ENCODE results near the gene GPR27.

GPR27 gene

DNA sequence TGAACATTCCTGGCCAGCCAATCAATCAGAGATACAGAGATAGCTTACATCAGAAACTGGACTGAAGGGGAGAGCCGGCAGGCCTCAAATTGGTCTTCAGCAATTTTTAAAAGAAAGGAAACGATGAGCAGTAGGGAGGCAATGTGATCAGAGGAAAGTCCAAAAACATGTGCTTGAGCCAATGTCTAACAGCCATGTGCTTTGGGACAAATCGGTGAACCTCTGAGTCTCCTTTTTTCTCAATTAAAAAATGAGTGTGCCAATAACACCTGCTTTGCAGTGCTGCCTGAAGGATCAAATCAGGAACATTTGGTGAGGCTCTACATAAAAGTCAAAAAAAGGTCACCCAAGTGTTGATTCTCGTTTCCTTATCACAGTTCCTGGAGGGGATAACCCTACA lies 21.0 kb upstream of the GPR27 start:
- no peak for TF ChIP-seq CTCF (IDR thresholded peaks at IDR 0.05; ENCODE audit: low read depth, low read length, missing control alignments)
- H3K4me3 ChIP-seq (replicated peaks; ENCODE audit: low read depth, low read length) = no peak overlapping the region
- DNase-seq (ENCODE audit: extremely low read depth, low read depth) = no peak

DNA sequence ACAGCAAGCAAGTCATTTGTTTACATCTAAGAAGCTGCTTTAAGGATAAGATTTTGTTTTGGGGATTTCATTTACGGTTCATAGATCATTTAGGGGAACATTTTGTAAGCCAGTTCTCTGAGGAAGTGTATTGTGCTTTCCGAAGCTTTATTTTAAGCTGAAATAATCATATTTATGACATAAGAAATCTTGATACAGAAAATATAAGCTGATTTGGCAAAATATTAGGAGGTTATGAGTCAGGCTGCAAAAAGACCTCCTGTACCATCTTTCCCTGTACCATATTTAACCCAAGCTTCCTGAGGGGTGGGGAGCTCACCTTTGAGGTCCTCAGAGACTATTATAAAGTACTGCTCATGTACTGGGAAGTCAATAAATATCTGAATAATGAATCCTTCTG lies 20.3 kb upstream of the GPR27 start:
- DNase-seq (ENCODE audit: extremely low read depth, low read depth) = no peak
- TF ChIP-seq CTCF (IDR thresholded peaks at IDR 0.05; ENCODE audit: low read depth, low read length, missing control alignments) = no peak
- H3K4me3 ChIP-seq (replicated peaks; ENCODE audit: low read depth, low read length) = no peak overlapping the region

DNA sequence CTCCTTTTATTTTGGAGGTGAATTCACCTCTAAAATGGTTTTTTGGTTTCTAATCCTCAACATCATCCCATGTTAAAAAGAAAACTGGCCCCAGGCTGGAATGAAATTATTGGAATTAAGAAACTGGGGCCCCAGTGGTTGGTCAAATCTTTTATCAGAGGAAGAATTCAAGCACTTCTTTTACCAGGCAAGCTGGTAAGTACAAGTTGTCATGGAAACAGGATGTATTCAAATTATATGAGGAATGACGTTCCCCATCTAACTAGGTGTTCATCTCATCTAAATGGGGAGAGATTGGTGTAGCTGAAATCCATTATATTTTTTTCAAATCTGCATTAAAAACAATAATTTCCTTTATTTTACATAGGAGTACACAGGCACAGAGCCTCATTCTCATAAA lies 18.8 kb upstream of the GPR27 start:
- TF ChIP-seq CTCF (IDR thresholded peaks at IDR 0.05; ENCODE audit: low read depth, low read length, missing control alignments) = no peak
- DNase-seq (ENCODE audit: extremely low read depth, low read depth) = no peak
- H3K4me3 ChIP-seq (replicated peaks; ENCODE audit: low read depth, low read length) = no peak overlapping the region

GRCh38 chr3:71742621-71743020 lies 11.0 kb upstream of the GPR27 start:
- no peak for TF ChIP-seq CTCF (IDR thresholded peaks at IDR 0.05; ENCODE audit: low read depth, low read length, missing control alignments)
- no peak overlapping the region for H3K4me3 ChIP-seq (replicated peaks; ENCODE audit: low read depth, low read length)
- no peak for DNase-seq (ENCODE audit: extremely low read depth, low read depth)

DNA sequence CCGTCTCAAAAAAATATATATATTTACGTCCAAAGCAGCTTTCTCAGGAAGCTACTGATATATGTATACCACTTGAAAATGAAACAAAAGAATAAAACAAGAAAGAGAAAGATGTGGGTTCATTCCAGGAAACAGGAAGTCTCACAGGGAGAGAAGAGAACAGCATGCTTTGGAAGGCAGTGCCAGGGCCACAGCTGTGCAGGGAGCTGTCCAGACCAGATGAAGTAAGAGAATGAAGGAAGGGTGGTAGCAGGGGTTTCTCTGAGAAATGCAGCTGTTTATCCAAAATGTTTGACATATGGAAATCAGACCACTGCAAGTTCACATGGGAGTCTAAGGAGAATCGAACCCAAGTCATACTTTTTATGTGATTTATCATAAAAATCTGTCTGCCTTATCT lies 8.9 kb upstream of the GPR27 start:
- DNase-seq (ENCODE audit: extremely low read depth, low read depth) = no peak
- no peak overlapping the region for H3K4me3 ChIP-seq (replicated peaks; ENCODE audit: low read depth, low read length)
- no peak for TF ChIP-seq CTCF (IDR thresholded peaks at IDR 0.05; ENCODE audit: low read depth, low read length, missing control alignments)

DNA sequence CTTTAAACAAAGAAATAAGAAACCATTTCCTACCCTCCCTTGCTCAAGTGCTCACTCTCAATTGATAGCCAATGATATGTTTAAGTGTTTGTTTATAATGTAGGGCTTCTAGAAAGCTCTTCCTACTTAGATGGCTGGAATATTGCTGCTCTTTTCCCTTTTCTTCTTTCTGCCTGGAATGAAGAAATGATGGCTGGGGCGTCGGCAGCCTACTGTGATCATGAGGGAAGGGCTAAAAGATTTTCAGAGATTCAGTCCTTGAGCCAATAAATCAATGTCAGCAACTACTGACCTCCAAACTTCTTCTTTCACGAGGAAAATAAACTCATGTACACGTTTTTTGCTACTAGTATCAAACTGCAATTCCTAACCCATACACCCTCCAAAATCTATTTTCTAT lies 2.1 kb upstream of the GPR27 start:
- TF ChIP-seq CTCF (IDR thresholded peaks at IDR 0.05; ENCODE audit: low read depth, low read length, missing control alignments) = no peak
- no peak for DNase-seq (ENCODE audit: extremely low read depth, low read depth)
- H3K4me3 ChIP-seq (replicated peaks; ENCODE audit: low read depth, low read length) = no peak overlapping the region

Data from HFF-Myc (cell line).